GM18867 (cell line): ENCODE measurements around the gene SULT2B1.
"Not testable (repeated sequence)": the region's sequence is repeated elsewhere in the genome, so short reads cannot be mapped to it uniquely, and the experiment has no call there.

Experiments used
- ATAC-seq: cut with Tn5 transposase; IDR thresholded peaks from one replicate; pipeline ENCODE4 v1.9.1; 2021; ENCODE audit warnings: mild to moderate bottlenecking, moderate library complexity; ENCODE audit not compliant: unreplicated experiment

SULT2B1 gene

DNA sequence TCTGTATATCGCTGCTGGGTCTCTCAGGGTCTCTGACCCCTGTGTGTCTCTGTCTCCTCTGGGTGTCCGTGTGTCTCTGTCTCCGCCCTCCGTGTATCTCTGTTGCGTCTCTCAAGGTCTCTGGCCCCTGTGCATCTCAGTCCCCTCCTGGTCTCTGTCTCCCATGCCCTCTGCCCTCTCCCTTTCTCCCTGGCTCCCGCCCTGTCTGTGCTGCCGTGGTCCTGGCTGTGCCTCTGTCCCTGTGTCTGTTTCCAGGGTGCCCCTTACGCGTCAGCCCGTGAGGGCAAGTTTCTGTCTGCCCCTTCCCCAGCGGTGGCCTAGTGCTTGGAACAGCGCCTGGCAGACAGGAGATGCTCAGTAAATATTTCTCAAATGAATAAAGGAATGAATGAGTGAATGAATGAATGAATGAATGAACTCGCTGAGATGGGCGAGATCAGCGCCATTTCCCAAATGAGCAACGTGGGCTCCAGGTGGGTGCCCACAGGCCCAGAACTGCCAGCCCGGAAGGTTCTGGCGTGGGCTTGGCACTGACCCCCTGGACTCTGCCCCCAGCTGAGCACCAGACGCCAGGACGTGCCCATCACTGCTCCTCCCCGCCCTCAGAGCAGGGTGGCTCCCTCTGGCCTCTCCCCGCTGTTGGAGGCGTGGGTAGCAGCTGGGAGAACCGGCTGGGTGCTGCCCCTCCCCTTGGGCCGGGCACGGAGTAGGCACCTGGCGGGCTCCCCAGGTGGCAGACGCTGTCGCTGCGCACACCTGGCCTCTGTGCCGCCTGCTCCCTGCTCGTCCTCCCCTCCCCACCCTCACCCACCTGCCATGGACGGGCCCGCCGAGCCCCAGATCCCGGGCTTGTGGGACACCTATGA, at the start of gene SULT2B1:
Gene SULT2B1 (plus strand): TSS at position 736 of the 866 bp plus-strand sequence. CDS start 81 bp downstream, at position 817.
- no peak for ATAC-seq

- ATAC-seq, result peak; percentile 48
Observed at GRCh38 chr19:48502350-48503018, 49.5 kb upstream of the SULT2B1 start.

- no peak for ATAC-seq
Observed at GRCh38 chr19:48506138-48506733, 45.7 kb upstream of the SULT2B1 start.

DNA sequence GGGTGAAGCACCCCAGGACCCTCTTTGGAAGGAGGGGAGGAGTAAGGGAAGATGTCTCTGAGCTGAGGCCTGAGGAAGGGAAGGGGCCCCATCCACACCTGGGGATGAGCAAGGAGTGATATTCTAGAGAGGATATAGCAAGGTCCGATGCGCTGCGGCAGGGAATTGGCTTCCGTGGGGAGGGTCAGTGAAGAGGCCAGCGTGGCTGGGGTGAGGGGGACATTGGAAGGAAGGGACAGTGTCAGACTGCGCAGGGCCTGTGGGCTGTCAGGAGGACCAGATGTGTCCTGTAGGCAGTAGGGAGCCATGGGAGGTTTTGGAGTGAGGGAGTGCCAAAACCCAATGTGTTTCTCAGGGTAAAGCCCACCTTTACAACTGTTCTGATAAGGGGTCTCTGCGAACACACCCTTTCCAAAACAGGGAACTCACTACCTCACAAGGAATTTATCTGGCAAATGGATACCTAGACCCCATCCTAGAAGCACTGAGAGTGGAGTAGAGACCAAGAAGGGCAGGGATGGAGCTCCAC, 44.0 kb upstream of the SULT2B1 start:
- no peak for ATAC-seq

DNA sequence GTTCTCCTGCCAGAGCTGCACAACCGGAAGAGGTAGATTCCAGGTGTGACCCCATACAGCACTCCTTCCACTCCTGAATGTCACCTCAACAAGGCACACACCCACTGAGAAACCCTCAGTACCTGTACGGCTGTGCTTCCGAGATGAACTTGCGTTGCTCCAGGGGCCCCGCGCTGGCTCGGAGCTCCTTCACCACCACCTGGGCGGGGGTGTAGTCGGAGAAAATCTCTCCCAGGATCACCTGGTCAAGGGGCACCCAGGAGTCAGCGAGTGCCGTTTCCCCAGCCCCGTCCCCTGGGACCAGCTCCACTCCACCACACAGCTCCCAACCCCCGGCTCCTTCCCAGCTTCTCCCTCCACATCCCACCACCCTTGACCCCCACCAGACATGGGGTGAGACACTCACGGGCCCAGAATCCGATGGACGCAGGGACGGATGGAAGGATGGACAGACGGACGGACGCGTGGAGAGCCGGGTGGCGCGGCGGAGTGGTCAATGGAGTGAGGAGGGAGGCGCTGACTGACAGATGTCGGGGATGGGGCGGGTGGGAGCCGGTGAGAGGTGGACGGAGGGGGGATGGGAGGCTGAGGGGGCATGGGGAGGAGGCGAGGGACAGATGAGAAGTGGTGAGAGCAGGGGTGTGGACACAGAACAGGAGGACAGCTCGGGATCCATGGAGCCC, 43.1 kb upstream of the SULT2B1 start:
- no peak for ATAC-seq

DNA sequence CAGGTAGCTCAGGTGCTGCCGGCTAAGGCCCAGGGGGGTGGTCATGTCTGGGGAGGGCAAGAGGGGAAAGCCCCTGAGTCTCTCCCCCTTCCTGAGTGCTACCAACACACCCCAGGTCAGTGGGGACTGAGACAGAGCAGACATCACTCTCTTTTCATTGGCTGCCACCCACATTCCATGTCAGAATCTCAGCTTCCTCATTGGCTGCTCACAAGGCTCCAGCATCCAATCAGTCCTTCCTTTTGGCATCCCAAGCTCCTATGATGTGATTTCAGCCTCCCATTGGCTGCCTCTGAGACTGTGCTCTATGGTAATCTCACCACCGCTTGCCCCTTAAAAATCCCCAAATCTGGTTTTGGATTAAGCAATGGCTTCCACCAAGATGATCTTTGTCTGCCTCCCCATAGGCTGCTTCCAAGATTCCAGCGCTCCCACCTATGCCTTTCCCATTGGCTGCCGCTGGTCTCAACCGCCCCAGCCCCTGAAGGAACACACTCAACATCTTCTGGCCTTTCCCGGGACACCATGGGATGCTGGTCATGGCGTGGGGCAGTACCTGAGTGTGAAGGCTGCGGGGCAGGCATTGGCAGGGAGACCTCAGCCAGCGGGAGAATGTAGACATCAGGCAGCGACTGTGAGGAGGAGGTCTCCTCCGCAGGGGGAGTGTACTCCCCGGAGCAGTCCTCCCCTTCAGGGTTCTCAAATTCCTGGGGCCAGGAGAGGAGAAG, 42.3 kb upstream of the SULT2B1 start:
- ATAC-seq, result no peak

GRCh38 chr19:48510421-48511268, 41.3 kb upstream of the SULT2B1 start:
- peak; percentile 38 for ATAC-seq

- no peak for ATAC-seq
Observed at GRCh38 chr19:48511321-48511731, 40.6 kb upstream of the SULT2B1 start.

GRCh38 chr19:48511800-48512503, 40.0 kb upstream of the SULT2B1 start, which contains the start of gene LMTK3:
Gene LMTK3 (minus strand): TSS chr19:48511835. CDS start chr19:48511576, 259 bp downstream.
- ATAC-seq, result no peak

DNA sequence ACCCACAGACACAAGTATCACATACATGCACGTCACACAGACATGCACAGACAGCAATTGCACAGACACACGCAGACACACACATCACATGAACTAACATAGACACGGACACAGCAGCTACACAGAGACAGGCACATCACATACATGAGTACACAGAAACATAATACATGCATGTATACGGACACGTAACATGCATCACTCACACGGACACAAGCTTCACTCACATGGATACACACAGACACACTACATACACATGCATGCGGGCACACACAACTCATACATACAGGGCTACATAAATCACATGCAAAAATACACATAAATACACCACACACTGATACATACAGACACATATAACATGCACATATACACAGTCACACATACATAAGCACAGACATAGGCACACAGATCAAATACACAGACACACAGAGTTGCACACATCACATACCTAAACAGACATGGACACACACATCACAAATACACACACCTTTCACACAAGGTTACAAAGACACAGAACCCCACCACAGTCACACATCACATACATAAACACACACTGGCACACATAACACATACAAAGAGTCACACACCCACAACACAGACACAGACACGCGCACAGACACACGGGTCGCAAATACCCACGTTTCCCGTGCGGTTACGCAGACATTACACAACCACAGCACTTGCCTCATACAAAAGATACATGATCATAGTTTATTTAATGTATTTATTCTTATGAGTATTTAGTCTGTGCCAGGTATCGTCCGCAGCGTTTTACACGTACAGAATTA, 39.3 kb upstream of the SULT2B1 start:
- ATAC-seq, result no peak

DNA sequence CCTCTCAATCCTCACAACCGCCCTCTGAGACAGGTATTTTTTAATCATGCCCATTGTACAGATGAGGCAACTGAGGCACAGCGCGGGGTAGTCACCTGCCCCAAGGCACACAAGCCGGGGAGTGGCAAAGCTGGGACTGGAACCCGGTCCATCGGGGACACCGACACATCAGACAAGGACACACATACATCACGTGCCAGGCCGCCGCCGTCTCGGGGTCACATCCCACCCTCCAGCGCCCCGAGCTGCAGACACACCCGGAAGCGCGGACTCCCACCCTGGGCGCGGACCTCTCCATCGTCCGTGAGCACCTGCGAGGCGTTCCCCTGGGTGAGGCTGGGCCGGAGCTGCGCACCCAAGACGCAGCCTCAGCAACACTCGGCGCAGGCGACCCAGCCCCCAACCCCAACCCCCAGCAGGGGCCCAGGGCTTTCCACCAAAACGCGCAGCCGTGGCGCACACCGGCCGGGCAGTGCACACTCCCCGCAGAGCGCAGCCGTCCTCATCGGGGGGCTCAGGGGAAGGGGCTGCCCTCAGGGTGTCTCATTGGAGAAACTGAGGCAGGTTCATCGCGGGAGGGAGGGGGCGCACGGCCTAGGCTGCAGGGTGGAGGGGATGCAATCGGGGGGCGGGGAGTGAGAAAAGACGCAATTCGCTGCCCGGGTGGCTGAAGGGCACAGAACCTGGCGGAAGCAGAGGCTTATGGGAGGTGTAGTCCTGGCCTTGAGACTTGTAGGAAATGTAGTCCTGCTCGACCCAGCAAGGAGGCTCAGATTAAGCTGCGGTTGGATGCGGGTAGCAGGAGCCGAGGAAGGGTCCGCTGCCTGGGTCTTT, 38.5 kb upstream of the SULT2B1 start:
- peak; percentile 61 for ATAC-seq

DNA sequence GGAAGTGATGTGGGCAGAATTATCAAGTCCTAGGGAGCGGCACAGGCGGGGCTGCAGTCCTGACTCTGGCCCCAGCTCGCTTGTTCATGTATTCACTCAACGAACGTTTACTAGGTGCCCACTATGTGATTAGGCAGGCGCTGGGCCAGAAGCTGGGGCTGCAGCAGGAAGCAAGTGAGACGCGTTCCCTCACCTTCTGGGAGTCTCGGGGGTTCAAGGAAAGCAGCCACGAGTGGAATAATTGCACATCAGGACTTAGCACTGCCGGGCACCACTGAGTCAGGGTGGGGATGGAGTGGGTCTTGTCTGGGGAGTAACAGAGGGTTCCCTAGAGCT, 37.9 kb upstream of the SULT2B1 start:
- ATAC-seq, result no peak

GRCh38 chr19:48516536-48516935, 35.4 kb upstream of the SULT2B1 start:
- no peak for ATAC-seq

GRCh38 chr19:48518207-48518606, 33.8 kb upstream of the SULT2B1 start:
- ATAC-seq, result no peak

GRCh38 chr19:48519426-48519825, 32.5 kb upstream of the SULT2B1 start:
- ATAC-seq, result not testable (repeated sequence)

- ATAC-seq, result no peak
Observed at GRCh38 chr19:48520134-48520533, 31.8 kb upstream of the SULT2B1 start.

- no peak for ATAC-seq
Observed at GRCh38 chr19:48524221-48524620, 27.8 kb upstream of the SULT2B1 start.
